ENCODE results near the gene GAS2L2. TPM values are rescaled to one million over a fixed set of nuclear protein-coding genes. Genes with fewer than 3 reads are reported as not detected.

The GAS2L2 gene
- total and polyA plus RNA-seq, 2 experiments from 2014 or later, result 0.06 TPM; not detected in 1

GRCh38 chr17:35790841-35791240, 37.8 kb upstream of the GAS2L2 start:
- Mint-ChIP-seq H3K27me3 (ENCODE audit: insufficient read depth, low read depth, poor library complexity) (peaks cover 28% of the 10 kb centered on the region), H3K4me3 (no peak overlapping the region), H3K4me1 (peaks cover 10% of the 10 kb centered on the region; the same call in 2 of the 3 replicates), H3K27ac (no peak overlapping the region), H3K36me3 (ENCODE audit: low read depth) (no peaks in the 10 kb centered on the region; the same call in 2 of the 3 replicates), H3K9me3 (no peaks in the 10 kb centered on the region)
- no peak overlapping the region for H3K27ac ChIP-seq (ENCODE audit: low read depth)
- no peaks in the 10 kb centered on the region for H3K9me2 ChIP-seq (ENCODE audit: insufficient read depth)
- TF ChIP-seq ZNF462 (CRISPR knock-in tag; IDR thresholded peaks at IDR 0.05) (no peak), NANOG (IDR thresholded peaks at IDR 0.05; ENCODE audit: borderline replicate concordance) (no peak), CREB1 (CRISPR knock-in tag; IDR thresholded peaks at IDR 0.05; ENCODE audit: low read depth) (no peak), CTCF (conservative IDR thresholded peaks at IDR 0.05; ENCODE audit: low read depth in 2 of 2) (no peak), REST (IDR thresholded peaks at IDR 0.05; ENCODE audit: unreplicated experiment) (no peak), POLR2AphosphoS5 (IDR thresholded peaks at IDR 0.05; ENCODE audit: low read depth) (no peak), ZNF114 (CRISPR knock-in tag; IDR thresholded peaks at IDR 0.05) (no peak), ETS1 (IDR thresholded peaks at IDR 0.05) (no peak), EZH2 (IDR thresholded peaks at IDR 0.05; ENCODE audit: low read depth, unreplicated experiment) (no peak), EZH2phosphoT487 (IDR thresholded peaks at IDR 0.05; ENCODE audit: unreplicated experiment) (no peak), JUNB (IDR thresholded peaks at IDR 0.05; ENCODE audit: unreplicated experiment) (no peak), ZNF331 (CRISPR knock-in tag; IDR thresholded peaks at IDR 0.05; ENCODE audit: low read depth) (no peak), STAT1 (IDR thresholded peaks at IDR 0.05; ENCODE audit: unreplicated experiment) (no peak)
- H3K4me2 ChIP-seq, result no peak overlapping the region
- ATAC-seq (no peak), DNase-seq (ENCODE audit: low spot score) (no peak)
- H3K4me1 ChIP-seq (ENCODE audit: insufficient read depth), result 0 out of 2 replicates have a peak, but pooled peaks cover 5% of the 10 kb centered on the region
- no peaks in the 10 kb centered on the region for H4K20me1 ChIP-seq (replicated peaks; ENCODE audit: insufficient read depth)
- peaks cover 50% of the 10 kb centered on the region for H3K27me3 ChIP-seq (ENCODE audit: insufficient read depth)
- H3K4me3 ChIP-seq, result no peak overlapping the region
- H2AFZ ChIP-seq, result no peak overlapping the region
- no peaks in the 10 kb centered on the region for H3K36me3 ChIP-seq (ENCODE audit: insufficient read depth)
- H3F3A ChIP-seq (replicated peaks; ENCODE audit: low read depth), result peaks cover 8% of the 10 kb centered on the region
- no peaks in the 10 kb centered on the region for H3K79me2 ChIP-seq (replicated peaks; ENCODE audit: insufficient read depth)

Measured in GM23338 (cell line).